ENCODE data around the gene LRRK1.
"Not testable (repeated sequence)": the region's sequence is repeated elsewhere in the genome, so short reads cannot be mapped to it uniquely, and the experiment has no call there.

- not testable (repeated sequence) for TF ChIP-seq RELA (CRISPR knock-in tag; IDR thresholded peaks at IDR 0.05; ENCODE audit: borderline replicate concordance); CTCF (IDR thresholded peaks at IDR 0.05); GTF2I (CRISPR knock-in tag; conservative IDR thresholded peaks at IDR 0.05); ZNF281 (CRISPR knock-in tag; IDR thresholded peaks at IDR 0.05); MAX (CRISPR knock-in tag; IDR thresholded peaks at IDR 0.05); IRF1 (CRISPR knock-in tag; IDR thresholded peaks at IDR 0.05); NR3C1 (CRISPR knock-in tag; conservative IDR thresholded peaks at IDR 0.05; ENCODE audit: low read depth); AFF4 (CRISPR knock-in tag; IDR thresholded peaks at IDR 0.05; ENCODE audit: borderline replicate concordance); CREB1 (CRISPR knock-in tag; IDR thresholded peaks at IDR 0.05); FOXK1 (CRISPR knock-in tag; IDR thresholded peaks at IDR 0.05); TEAD4 (CRISPR knock-in tag; IDR thresholded peaks at IDR 0.05); FOXP1 (CRISPR knock-in tag; IDR thresholded peaks at IDR 0.05; ENCODE audit: borderline replicate concordance)
Observed at GRCh38 chr15:101077806-101078668, 158.9 kb downstream of the LRRK1 start.

Data from WTC11 (cell line).